Jurkat, Clone E6-1 (cell line): ENCODE data around the gene F2R.
"Not testable (repeated sequence)": the region's sequence is repeated elsewhere in the genome, so short reads cannot be mapped to it uniquely, and the experiment has no call there.

Experiments used
- DNase-seq: peaks from one replicate; pipeline ENCODE4 v3.0.0-alpha.2; 2011; ENCODE audit warnings: low read depth, low spot score
- H3K4me3 ChIP-seq: 2 replicates; pipeline ENCODE4 v1.5.1; 2011; ENCODE audit warnings: mild to moderate bottlenecking, low read length, control low read depth, moderate library complexity

The F2R gene

GRCh38 chr5:76715486-76715735 is 515 bp upstream of the F2R start:
- no peak for DNase-seq
- H3K4me3 ChIP-seq, result peak overlapping the region; percentile 71

- no peak for DNase-seq
- H3K4me3 ChIP-seq, result peak overlapping the region; percentile 71
Measured at GRCh38 chr5:76716456-76717157, 681 bp downstream of the F2R start.

GRCh38 chr5:76717222-76718083 is 1.5 kb downstream of the F2R start:
- H3K4me3 ChIP-seq, result no peak overlapping the region
- DNase-seq, result no peak

DNA sequence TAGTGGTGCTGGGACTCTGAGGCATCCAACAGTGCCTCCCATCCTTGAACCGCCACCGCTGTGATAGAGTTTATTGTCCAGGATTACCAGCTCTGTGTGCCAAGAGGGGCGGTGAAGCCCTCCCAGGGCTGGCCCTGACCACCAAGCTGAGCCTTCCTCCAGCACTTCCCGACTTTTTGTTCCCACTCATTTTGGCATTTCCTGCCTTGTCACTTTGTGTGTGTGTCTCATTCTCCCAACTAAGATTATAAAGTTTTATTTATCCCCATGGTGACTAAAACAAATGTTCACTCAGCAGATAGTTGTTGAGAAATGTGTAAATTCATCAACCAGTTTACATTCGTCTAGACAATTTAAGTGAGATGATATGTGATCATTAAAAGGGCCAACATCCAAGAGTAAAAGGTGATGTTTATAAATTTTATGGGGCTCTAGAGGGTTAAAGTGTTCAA is 2.5 kb downstream of the F2R start:
- DNase-seq, result no peak

GRCh38 chr5:76718880-76719279 is 3.0 kb downstream of the F2R start:
- no peak overlapping the region for H3K4me3 ChIP-seq
- no peak for DNase-seq

More for the DNA sequence above, 2.5 kb downstream of the F2R start:
- H3K4me3 ChIP-seq, result no peak overlapping the region

GRCh38 chr5:76720988-76721569 is 5.2 kb downstream of the F2R start:
- DNase-seq, result no peak
- no peak overlapping the region for H3K4me3 ChIP-seq

- H3K4me3 ChIP-seq, result no peak overlapping the region
- no peak for DNase-seq
Measured at GRCh38 chr5:76723266-76723665, 7.3 kb downstream of the F2R start.

DNA sequence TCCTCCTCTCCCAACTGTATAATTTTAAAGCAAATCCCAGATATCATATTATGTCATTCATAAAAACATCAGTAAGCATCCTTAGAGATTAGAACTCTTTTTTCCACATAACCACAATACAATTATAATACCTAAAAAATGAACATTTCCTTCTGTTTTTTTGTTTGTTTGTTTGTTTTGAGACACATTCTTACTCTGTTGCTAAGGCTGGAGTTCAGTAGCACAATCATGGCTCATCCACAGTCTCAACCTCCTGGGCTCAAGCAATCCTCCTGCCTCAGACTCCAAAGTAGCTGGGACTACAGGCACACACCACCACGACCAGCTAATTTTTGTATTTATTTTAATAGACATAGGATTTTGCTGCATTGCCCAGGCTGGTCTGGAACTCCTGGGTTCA is 8.0 kb downstream of the F2R start:
- H3K4me3 ChIP-seq, result no peak overlapping the region
- no peak for DNase-seq

GRCh38 chr5:76724871-76725270 is 8.9 kb downstream of the F2R start:
- H3K4me3 ChIP-seq, result no peak overlapping the region
- no peak for DNase-seq

DNA sequence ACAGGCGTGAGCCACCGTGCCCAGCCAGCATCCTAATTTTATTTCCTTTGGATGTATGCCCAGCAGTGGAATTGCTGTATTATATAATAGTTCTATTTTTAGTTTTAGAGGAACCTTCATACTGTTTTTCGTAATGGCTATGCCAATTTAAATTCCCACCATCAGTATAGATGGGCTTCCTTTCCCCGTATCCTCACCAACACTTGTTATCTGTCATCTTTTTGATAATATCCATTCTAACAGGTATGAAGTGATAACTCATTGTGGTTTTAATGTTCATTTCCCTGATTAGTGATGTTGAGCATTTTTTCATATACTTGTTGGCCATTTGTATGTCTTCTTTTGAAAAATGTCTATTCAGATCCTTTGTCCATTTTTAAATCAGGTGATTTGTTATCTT is 13.0 kb downstream of the F2R start:
- H3K4me3 ChIP-seq, result no peak overlapping the region
- no peak for DNase-seq

DNA sequence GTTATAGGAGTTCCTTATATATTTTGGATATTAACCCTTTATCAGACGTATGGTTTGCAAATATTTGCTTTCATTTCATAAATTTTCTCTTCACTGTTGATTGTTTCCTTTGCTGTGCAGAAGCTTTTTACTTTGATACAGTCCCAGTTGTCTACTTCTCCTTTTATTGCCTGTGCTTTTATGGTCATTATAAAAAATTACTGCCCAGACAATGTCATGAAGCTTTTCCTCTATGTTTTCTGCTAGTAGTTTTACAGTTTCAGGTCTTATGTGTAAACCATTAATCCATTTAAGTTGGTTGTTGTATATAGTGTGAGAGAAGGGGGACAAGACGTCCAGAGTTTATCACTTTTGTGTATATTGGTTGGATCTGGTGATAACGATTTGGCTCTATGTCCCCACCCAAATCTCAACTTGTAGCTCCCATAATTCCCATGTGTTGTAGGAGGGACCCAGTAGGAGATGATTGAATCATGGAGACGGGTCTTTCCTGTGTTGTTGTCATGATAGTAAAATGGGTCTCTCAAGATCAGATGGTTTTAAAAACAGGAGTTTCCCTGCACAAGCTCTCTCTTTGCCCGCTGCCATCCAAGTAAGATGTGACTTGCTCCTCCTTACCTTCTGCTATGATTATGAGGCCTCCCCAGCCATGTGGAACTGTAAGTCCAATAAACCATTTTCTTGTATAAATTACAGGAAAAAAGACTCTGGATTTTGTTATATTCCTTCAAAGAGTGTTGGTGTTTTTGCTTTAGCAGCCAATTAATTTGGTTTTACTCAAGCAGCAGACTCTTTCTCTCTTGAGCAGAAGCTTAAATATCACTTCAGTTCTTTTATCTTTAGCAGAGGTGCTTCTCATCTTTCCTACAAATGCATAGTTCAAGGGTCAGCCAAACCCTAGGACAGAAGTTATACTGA is 13.7 kb downstream of the F2R start:
- DNase-seq, result no peak
- no peak overlapping the region for H3K4me3 ChIP-seq

- no peak overlapping the region for H3K4me3 ChIP-seq
- DNase-seq, result no peak
Measured at GRCh38 chr5:76732405-76733048, 16.6 kb downstream of the F2R start.

DNA sequence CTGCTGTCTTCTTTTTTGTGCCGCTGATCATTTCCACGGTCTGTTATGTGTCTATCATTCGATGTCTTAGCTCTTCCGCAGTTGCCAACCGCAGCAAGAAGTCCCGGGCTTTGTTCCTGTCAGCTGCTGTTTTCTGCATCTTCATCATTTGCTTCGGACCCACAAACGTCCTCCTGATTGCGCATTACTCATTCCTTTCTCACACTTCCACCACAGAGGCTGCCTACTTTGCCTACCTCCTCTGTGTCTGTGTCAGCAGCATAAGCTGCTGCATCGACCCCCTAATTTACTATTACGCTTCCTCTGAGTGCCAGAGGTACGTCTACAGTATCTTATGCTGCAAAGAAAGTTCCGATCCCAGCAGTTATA is 17.1 kb downstream of the F2R start:
- no peak overlapping the region for H3K4me3 ChIP-seq
- no peak for DNase-seq

DNA sequence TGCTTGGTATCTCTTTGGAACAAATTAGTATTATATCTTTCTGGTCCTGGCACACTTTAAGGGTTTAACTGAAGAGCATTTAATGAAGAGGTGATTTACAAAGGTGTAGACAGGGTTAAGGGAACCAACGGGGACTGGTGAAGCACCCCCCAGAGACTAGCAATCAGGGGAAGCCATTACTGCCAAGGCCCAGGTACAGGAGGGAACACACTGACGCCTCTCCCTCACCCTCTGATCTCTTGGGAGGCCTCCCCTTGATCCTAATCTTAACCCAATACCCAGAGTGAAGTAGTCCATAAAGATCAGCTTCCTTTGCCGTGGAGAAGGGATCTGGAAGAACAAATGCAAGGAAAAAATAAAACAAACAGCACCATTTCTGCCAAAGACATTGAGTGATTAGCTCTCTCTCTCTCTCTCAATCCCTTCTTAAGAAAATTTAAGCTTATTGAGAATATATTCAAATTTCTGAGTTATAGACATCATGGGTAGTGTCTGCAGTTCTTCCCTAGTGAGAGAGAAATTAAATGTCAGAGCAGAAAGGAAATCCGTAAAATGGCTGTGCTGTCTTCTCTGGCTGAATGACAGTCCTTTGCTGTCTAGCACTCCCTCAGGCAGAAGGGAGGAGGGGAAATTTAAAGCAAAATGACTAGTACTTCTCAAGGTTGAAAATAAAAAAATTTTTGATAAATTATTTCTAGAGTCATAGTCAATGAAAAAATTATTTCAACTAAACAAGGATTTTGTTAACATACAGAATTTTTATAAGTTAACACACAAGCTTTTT is 20.0 kb downstream of the F2R start:
- DNase-seq, result no peak

GRCh38 chr5:76736679-76737556 is 21.0 kb downstream of the F2R start:
- no peak overlapping the region for H3K4me3 ChIP-seq
- DNase-seq, result no peak

More for the DNA sequence above, 20.0 kb downstream of the F2R start:
- H3K4me3 ChIP-seq, result no peak overlapping the region

GRCh38 chr5:76737846-76738245 is 21.9 kb downstream of the F2R start:
- no peak for DNase-seq
- H3K4me3 ChIP-seq, result no peak overlapping the region

- not testable (repeated sequence) for DNase-seq, H3K4me3 ChIP-seq
Measured at GRCh38 chr5:76741506-76741905, 25.6 kb downstream of the F2R start.
